Measurements from ENCODE around the gene PPL. TPM values are rescaled to one million over a fixed set of nuclear protein-coding genes. Genes with fewer than 3 reads are reported as not detected.

The PPL gene
- total RNA-seq, 4 donors from 2014 or later: 12.8 to 23.1 (median 18.3) TPM

DNA sequence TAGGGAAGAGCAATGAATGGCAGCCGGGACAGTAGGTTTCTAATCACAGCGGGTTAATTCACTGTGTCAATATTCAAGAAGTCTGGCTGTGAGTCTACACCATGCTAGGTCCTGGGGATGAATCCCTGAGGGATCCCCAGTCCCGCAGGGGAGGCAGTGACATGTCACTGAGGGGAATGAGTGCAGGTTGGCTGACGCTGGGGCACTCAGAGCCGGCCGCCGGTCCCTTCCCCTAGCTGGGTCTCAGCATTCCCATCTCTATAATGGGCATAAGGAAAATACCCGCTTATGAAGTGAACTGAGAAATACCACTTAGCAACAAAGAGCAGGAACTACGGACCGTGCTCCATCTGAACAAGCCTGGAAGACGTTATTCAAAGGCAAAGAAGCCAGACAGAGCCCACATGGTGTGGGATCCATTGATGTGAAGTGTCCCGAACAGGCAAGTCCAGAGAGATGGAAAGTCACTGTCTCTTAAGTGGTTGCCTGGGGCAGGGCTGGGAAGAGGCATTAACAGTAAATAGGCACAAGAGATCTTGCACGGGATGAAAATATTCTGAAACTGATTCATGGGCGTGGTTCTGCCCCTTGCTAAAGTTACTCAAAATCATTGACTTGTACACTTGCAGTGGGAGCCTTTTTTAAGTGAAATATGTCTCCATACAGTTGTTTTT lies 31.9 kb downstream of the PPL start:
- Histone ChIP-seq H3K9me3 (no peaks in the 10 kb centered on the region), H3K4me3 (no peak overlapping the region), H3K27ac (no peak overlapping the region), H3K27me3 (no peaks in the 10 kb centered on the region), H3K4me1 (no peaks in the 10 kb centered on the region), H3K36me3 (no peaks in the 10 kb centered on the region)
- no peak for DNase-seq
- ATAC-seq: no peak
- in situ Hi-C loops (cut with MboI; ENCODE audit: low sequenced_read_pairs in 4 of 4) (no loop called here), intact Hi-C loops (cut with DNase I; ENCODE audit: low total_unique reads) (no loop called here)
- no peak for TF ChIP-seq POLR2A (IDR thresholded peaks at IDR 0.05)
- TF ChIP-seq, protein P1, sequence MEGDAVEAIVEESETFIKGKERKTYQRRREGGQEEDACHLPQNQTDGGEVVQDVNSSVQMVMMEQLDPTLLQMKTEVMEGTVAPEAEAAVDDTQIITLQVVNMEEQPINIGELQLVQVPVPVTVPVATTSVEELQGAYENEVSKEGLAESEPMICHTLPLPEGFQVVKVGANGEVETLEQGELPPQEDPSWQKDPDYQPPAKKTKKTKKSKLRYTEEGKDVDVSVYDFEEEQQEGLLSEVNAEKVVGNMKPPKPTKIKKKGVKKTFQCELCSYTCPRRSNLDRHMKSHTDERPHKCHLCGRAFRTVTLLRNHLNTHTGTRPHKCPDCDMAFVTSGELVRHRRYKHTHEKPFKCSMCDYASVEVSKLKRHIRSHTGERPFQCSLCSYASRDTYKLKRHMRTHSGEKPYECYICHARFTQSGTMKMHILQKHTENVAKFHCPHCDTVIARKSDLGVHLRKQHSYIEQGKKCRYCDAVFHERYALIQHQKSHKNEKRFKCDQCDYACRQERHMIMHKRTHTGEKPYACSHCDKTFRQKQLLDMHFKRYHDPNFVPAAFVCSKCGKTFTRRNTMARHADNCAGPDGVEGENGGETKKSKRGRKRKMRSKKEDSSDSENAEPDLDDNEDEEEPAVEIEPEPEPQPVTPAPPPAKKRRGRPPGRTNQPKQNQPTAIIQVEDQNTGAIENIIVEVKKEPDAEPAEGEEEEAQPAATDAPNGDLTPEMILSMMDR (IDR thresholded peaks at IDR 0.05 in 4 of 5, conservative IDR thresholded peaks at IDR 0.05 in 1 of 5): no peak

DNA sequence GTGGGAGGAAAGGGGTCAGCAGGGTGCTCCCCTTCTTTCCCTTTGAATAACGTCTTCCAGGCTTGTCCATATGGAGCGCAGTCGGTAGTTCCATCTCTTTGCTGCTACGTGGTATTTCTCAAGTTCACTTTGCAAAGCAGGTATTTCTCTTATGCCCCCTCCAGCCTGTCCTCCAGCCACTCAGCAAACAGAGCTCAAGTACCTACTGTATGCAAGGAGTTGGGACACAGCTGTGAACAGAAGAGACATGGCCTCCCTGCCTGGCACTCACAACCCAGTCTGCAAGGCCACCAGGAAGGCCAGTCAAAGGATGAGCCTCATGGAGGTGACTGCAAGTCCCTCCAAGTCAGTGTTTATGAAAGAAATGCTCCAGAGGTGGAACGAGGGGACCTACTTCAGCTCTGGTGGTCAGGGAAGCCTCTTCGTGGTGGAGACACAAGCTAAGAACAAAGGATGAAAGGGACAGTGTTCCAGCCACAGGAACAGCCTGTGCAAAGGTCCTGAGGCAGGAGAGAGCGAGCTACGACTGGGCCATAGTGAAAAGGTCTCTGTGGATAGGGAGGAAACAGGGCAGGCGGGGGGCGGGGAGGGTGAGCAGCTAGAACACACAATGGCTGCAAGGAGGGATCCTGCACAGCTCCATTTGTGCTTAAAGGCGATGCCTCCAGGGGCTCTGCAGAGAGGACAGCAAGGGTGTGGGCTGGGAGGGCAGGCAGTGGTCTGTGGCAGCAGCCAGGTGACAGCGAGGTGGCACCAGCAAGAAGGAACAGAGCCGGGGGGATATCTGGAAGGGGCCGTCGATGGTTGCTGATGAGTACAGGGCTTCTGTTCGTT lies 32.6 kb downstream of the PPL start:
- DNase-seq (no peak), ATAC-seq (no peak)
- Histone ChIP-seq H3K27me3 (no peaks in the 10 kb centered on the region), H3K4me1 (no peaks in the 10 kb centered on the region), H3K9me3 (no peaks in the 10 kb centered on the region), H3K36me3 (no peaks in the 10 kb centered on the region), H3K27ac (no peak overlapping the region), H3K4me3 (no peak overlapping the region)
- intact Hi-C loops (cut with DNase I; ENCODE audit: low total_unique reads) (no loop called here), in situ Hi-C loops (cut with MboI; ENCODE audit: low sequenced_read_pairs in 4 of 4) (no loop called here)
- TF ChIP-seq, protein P1 (IDR thresholded peaks at IDR 0.05 in 4 of 5, conservative IDR thresholded peaks at IDR 0.05 in 1 of 5): no peak
- TF ChIP-seq POLR2A (IDR thresholded peaks at IDR 0.05): no peak

DNA sequence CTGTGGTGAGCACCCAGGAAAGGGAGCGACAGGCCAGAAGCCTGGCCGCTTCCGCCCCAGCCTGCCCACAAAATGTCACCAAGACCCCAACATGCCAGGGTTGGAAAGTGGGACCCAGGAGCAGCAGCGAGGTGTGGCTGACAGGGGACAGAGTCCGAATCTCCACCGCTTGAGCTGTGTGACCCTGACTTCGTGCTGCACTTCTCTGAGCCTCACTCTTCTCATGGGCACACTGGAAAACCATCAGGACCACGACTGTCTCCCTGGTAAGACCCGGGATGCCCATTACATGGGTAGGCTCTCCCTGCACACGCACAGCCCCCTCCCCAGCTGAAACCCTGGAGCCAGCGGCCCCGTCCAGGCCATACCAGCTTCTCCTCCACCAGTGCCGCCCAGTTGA lies 34.9 kb downstream of the PPL start:
- H3K27me3 ChIP-seq: no peaks in the 10 kb centered on the region
- no peaks in the 10 kb centered on the region for H3K9me3 ChIP-seq
- intact Hi-C loops (cut with DNase I; ENCODE audit: low total_unique reads): no loop called here
- ATAC-seq (no peak), DNase-seq (no peak)
- no peaks in the 10 kb centered on the region for H3K4me1 ChIP-seq
- no peak overlapping the region for H3K27ac ChIP-seq
- H3K36me3 ChIP-seq: no peaks in the 10 kb centered on the region
- no peak overlapping the region for H3K4me3 ChIP-seq
- no peak for TF ChIP-seq POLR2A (IDR thresholded peaks at IDR 0.05)
- TF ChIP-seq, protein P1 (IDR thresholded peaks at IDR 0.05 in 4 of 5, conservative IDR thresholded peaks at IDR 0.05 in 1 of 5): no peak
- in situ Hi-C loops (cut with MboI; ENCODE audit: low sequenced_read_pairs in 4 of 4): no loop called here

DNA sequence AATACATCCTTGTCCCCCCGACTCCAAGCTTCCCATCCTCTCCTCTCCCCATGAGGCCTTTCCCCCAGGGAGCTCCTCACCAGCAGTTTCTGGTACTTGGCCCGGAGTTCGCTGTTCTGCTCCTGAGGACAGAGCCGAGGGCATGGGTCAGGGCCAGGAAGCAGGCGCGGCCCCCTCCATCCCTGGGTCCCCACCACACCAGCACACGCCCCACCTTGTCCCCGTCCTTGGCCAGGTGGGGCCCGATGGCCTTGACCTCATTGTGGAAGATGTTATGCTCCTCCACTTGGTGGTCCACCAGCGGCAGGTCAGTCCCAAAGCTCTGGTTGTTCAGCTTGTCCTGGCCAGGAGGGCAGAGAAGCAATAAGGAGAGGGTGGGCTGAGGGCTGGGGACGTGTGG lies 36.2 kb downstream of the PPL start:
- Histone ChIP-seq H3K27me3 (no peaks in the 10 kb centered on the region), H3K36me3 (no peaks in the 10 kb centered on the region), H3K4me3 (no peak overlapping the region), H3K9me3 (no peaks in the 10 kb centered on the region), H3K4me1 (no peaks in the 10 kb centered on the region), H3K27ac (no peak overlapping the region)
- intact Hi-C loops (cut with DNase I; ENCODE audit: low total_unique reads): no loop called here
- in situ Hi-C loops (cut with MboI; ENCODE audit: low sequenced_read_pairs in 4 of 4): no loop called here
- no peak for TF ChIP-seq POLR2A (IDR thresholded peaks at IDR 0.05)
- TF ChIP-seq, protein P1 (IDR thresholded peaks at IDR 0.05 in 4 of 5, conservative IDR thresholded peaks at IDR 0.05 in 1 of 5): no peak
- ATAC-seq (no peak), DNase-seq (no peak)

Data from gastrocnemius medialis (tissue), 4 donors.